Measurements from ENCODE around the gene SYNGR4. TPM values are rescaled to one million over a fixed set of nuclear protein-coding genes. Genes with fewer than 3 reads are reported as not detected.

The SYNGR4 gene
- total RNA-seq, 2 donors from 2014 or later = not detected

- peaks cover 2% of the 10 kb centered on the region for H3K36me3 Mint-ChIP-seq (ENCODE audit: low read depth)
- H3K27ac Mint-ChIP-seq = no peak overlapping the region
- DNase-seq (no peak), ATAC-seq (no peak)
- no peak overlapping the region for H3K4me3 Mint-ChIP-seq
- no peaks in the 10 kb centered on the region for H3K27me3 Mint-ChIP-seq
- H3K9me3 ChIP-seq (ENCODE audit: control insufficient read depth, low read length, poor library complexity, severe bottlenecking) = no peaks in the 10 kb centered on the region
- H3K4me1 Mint-ChIP-seq = peaks cover 10% of the 10 kb centered on the region
These were observed 13.3 kb upstream of the SYNGR4 start for GRCh38 chr19:48350856-48351255.

GRCh38 chr19:48351341-48351752, 12.8 kb upstream of the SYNGR4 start:
- H3K27me3 Mint-ChIP-seq = no peaks in the 10 kb centered on the region
- no peaks in the 10 kb centered on the region for H3K9me3 ChIP-seq (ENCODE audit: control insufficient read depth, low read length, poor library complexity, severe bottlenecking)
- peak overlapping the region; percentile 3 for H3K4me3 Mint-ChIP-seq
- H3K27ac Mint-ChIP-seq = no peak overlapping the region
- peaks cover 2% of the 10 kb centered on the region for H3K36me3 Mint-ChIP-seq (ENCODE audit: low read depth)
- peaks cover 10% of the 10 kb centered on the region for H3K4me1 Mint-ChIP-seq
- ATAC-seq (peak; percentile 91), DNase-seq (peak; percentile 57 to 77 (median 62))

- Mint-ChIP-seq H3K27me3 (no peaks in the 10 kb centered on the region), H3K4me3 (no peak overlapping the region), H3K4me1 (peaks cover 9% of the 10 kb centered on the region), H3K27ac (no peak overlapping the region), H3K36me3 (ENCODE audit: low read depth) (peaks cover 3% of the 10 kb centered on the region)
- ATAC-seq (no peak), DNase-seq (no peak)
- no peaks in the 10 kb centered on the region for H3K9me3 ChIP-seq (ENCODE audit: control insufficient read depth, low read length, poor library complexity, severe bottlenecking)
These were observed 10.5 kb upstream of the SYNGR4 start for GRCh38 chr19:48353677-48354076.

- ATAC-seq (no peak), DNase-seq (no peak)
- H3K4me3 Mint-ChIP-seq = no peak overlapping the region
- H3K9me3 ChIP-seq (ENCODE audit: control insufficient read depth, low read length, poor library complexity, severe bottlenecking) = no peaks in the 10 kb centered on the region
- no peaks in the 10 kb centered on the region for H3K27me3 Mint-ChIP-seq
- no peak overlapping the region for H3K27ac Mint-ChIP-seq
- H3K4me1 Mint-ChIP-seq = peaks cover 9% of the 10 kb centered on the region
- H3K36me3 Mint-ChIP-seq (ENCODE audit: low read depth) = peaks cover 3% of the 10 kb centered on the region
These were observed 9.7 kb upstream of the SYNGR4 start for GRCh38 chr19:48354332-48354992.

- Mint-ChIP-seq H3K27ac (no peak overlapping the region), H3K27me3 (no peaks in the 10 kb centered on the region), H3K36me3 (ENCODE audit: low read depth) (peaks cover 3% of the 10 kb centered on the region), H3K4me1 (peaks cover 9% of the 10 kb centered on the region), H3K4me3 (no peak overlapping the region)
- H3K9me3 ChIP-seq (ENCODE audit: control insufficient read depth, low read length, poor library complexity, severe bottlenecking) = no peaks in the 10 kb centered on the region
- ATAC-seq = no peak
- DNase-seq = no peak
These were observed 8.7 kb upstream of the SYNGR4 start for GRCh38 chr19:48355365-48355954.

- DNase-seq (no peak), ATAC-seq (no peak)
- no peak overlapping the region for H3K4me3 Mint-ChIP-seq
- peaks cover 13% of the 10 kb centered on the region for H3K4me1 Mint-ChIP-seq
- H3K9me3 ChIP-seq (ENCODE audit: control insufficient read depth, low read length, poor library complexity, severe bottlenecking) = no peaks in the 10 kb centered on the region
- H3K27ac Mint-ChIP-seq = no peak overlapping the region
- H3K36me3 Mint-ChIP-seq (ENCODE audit: low read depth) = peaks cover 3% of the 10 kb centered on the region
- H3K27me3 Mint-ChIP-seq = no peaks in the 10 kb centered on the region
These were observed 5.0 kb upstream of the SYNGR4 start for GRCh38 chr19:48359123-48359522.

GRCh38 chr19:48361912-48362311, 2.3 kb upstream of the SYNGR4 start:
- Mint-ChIP-seq H3K36me3 (ENCODE audit: low read depth) (peaks cover 3% of the 10 kb centered on the region), H3K27me3 (no peaks in the 10 kb centered on the region), H3K4me3 (no peak overlapping the region), H3K4me1 (peaks cover 13% of the 10 kb centered on the region), H3K27ac (no peak overlapping the region)
- no peaks in the 10 kb centered on the region for H3K9me3 ChIP-seq (ENCODE audit: control insufficient read depth, low read length, poor library complexity, severe bottlenecking)
- DNase-seq (no peak), ATAC-seq (no peak)

GRCh38 chr19:48362716-48363499, 1.3 kb upstream of the SYNGR4 start:
- Mint-ChIP-seq H3K27ac (peak overlapping the region; percentile 90), H3K4me1 (peaks cover 13% of the 10 kb centered on the region), H3K36me3 (ENCODE audit: low read depth) (peaks cover 3% of the 10 kb centered on the region), H3K27me3 (no peaks in the 10 kb centered on the region), H3K4me3 (peak overlapping the region; percentile 92)
- H3K9me3 ChIP-seq (ENCODE audit: control insufficient read depth, low read length, poor library complexity, severe bottlenecking) = no peaks in the 10 kb centered on the region
- ATAC-seq = peak; percentile 67
- DNase-seq = peak; percentile 81 to 84 (median 83)

GRCh38 chr19:48363500-48363809, 712 bp upstream of the SYNGR4 start:
- H3K9me3 ChIP-seq (ENCODE audit: control insufficient read depth, low read length, poor library complexity, severe bottlenecking) = no peaks in the 10 kb centered on the region
- no peaks in the 10 kb centered on the region for H3K27me3 Mint-ChIP-seq
- H3K36me3 Mint-ChIP-seq (ENCODE audit: low read depth) = peaks cover 1% of the 10 kb centered on the region
- peak overlapping the region; percentile 92 for H3K4me3 Mint-ChIP-seq
- peaks cover 12% of the 10 kb centered on the region for H3K4me1 Mint-ChIP-seq
- ATAC-seq (no peak), DNase-seq (no peak)
- H3K27ac Mint-ChIP-seq = peak overlapping the region; percentile 90

GRCh38 chr19:48364598-48365348, 606 bp downstream of the SYNGR4 start:
- Mint-ChIP-seq H3K27me3 (no peaks in the 10 kb centered on the region), H3K27ac (peak overlapping the region; percentile 90), H3K36me3 (ENCODE audit: low read depth) (no peaks in the 10 kb centered on the region), H3K4me1 (peaks cover 10% of the 10 kb centered on the region), H3K4me3 (peak overlapping the region; percentile 92)
- H3K9me3 ChIP-seq (ENCODE audit: control insufficient read depth, low read length, poor library complexity, severe bottlenecking) = no peaks in the 10 kb centered on the region
- no peak for DNase-seq
- no peak for ATAC-seq

- Mint-ChIP-seq H3K27me3 (no peaks in the 10 kb centered on the region), H3K4me1 (peaks cover 10% of the 10 kb centered on the region), H3K36me3 (ENCODE audit: low read depth) (no peaks in the 10 kb centered on the region), H3K27ac (no peak overlapping the region), H3K4me3 (no peak overlapping the region)
- ATAC-seq (no peak), DNase-seq (no peak)
- no peaks in the 10 kb centered on the region for H3K9me3 ChIP-seq (ENCODE audit: control insufficient read depth, low read length, poor library complexity, severe bottlenecking)
These were observed 1.4 kb downstream of the SYNGR4 start for GRCh38 chr19:48365602-48366001.

GRCh38 chr19:48367855-48368254, 3.7 kb downstream of the SYNGR4 start:
- ATAC-seq (no peak), DNase-seq (no peak)
- no peak overlapping the region for H3K4me3 Mint-ChIP-seq
- no peaks in the 10 kb centered on the region for H3K36me3 Mint-ChIP-seq (ENCODE audit: low read depth)
- no peaks in the 10 kb centered on the region for H3K9me3 ChIP-seq (ENCODE audit: control insufficient read depth, low read length, poor library complexity, severe bottlenecking)
- H3K27me3 Mint-ChIP-seq = no peaks in the 10 kb centered on the region
- H3K4me1 Mint-ChIP-seq = peaks cover 7% of the 10 kb centered on the region
- no peak overlapping the region for H3K27ac Mint-ChIP-seq

- peaks cover 2% of the 10 kb centered on the region for H3K4me1 Mint-ChIP-seq
- DNase-seq (no peak), ATAC-seq (no peak)
- no peaks in the 10 kb centered on the region for H3K36me3 Mint-ChIP-seq (ENCODE audit: low read depth)
- H3K27me3 Mint-ChIP-seq = no peaks in the 10 kb centered on the region
- H3K27ac Mint-ChIP-seq = no peak overlapping the region
- no peaks in the 10 kb centered on the region for H3K9me3 ChIP-seq (ENCODE audit: control insufficient read depth, low read length, poor library complexity, severe bottlenecking)
- H3K4me3 Mint-ChIP-seq = no peak overlapping the region
These were observed 4.8 kb downstream of the SYNGR4 start for GRCh38 chr19:48368936-48369335.

All from T-helper 17 cell (primary cell).